Duodenal mucosa (tissue), 2 donors: ENCODE results near the gene PLGLB1.
"Not testable (repeated sequence)": the region's sequence is repeated elsewhere in the genome, so short reads cannot be mapped to it uniquely, and the experiment has no call there.

Source experiments
- H3K27ac ChIP-seq: one replicate; pipeline ENCODE4 v1.7.0; 2013; ENCODE audit warnings: low read depth, low read length
- H3K27me3 ChIP-seq, 2 donors: one replicate each; pipeline ENCODE4 v1.7.0; 2013; ENCODE audit warnings: low read length in 2 of 2, control low read depth in 1 of 2; ENCODE audit not compliant: insufficient read depth in 2 of 2, control insufficient read depth in 1 of 2
- H3K36me3 ChIP-seq, 2 donors: one replicate each; pipeline ENCODE4 v1.7.0; 2013; ENCODE audit warnings: low read length in 2 of 2, control low read depth in 1 of 2; ENCODE audit not compliant: insufficient read depth in 2 of 2, control insufficient read depth in 1 of 2
- H3K4me1 ChIP-seq, 2 donors: one replicate each; pipeline ENCODE4 v1.7.0; 2013; ENCODE audit warnings: low read length in 2 of 2, control low read depth in 1 of 2; ENCODE audit not compliant: insufficient read depth in 2 of 2, control insufficient read depth in 1 of 2
- H3K4me3 ChIP-seq, 2 donors: one replicate each; pipeline ENCODE4 v1.7.0; 2013; ENCODE audit warnings: low read length in 2 of 2, low read depth in 1 of 2
- H3K9ac ChIP-seq, 2 donors: one replicate each; pipeline ENCODE4 v1.7.0; 2013; ENCODE audit warnings: low read length in 2 of 2, low read depth in 1 of 2
- H3K9me3 ChIP-seq, 2 donors: one replicate each; pipeline ENCODE4 v1.7.0; 2013; ENCODE audit warnings: low read length in 2 of 2, control low read depth in 1 of 2; ENCODE audit not compliant: control insufficient read depth in 1 of 2

The PLGLB1 gene

DNA sequence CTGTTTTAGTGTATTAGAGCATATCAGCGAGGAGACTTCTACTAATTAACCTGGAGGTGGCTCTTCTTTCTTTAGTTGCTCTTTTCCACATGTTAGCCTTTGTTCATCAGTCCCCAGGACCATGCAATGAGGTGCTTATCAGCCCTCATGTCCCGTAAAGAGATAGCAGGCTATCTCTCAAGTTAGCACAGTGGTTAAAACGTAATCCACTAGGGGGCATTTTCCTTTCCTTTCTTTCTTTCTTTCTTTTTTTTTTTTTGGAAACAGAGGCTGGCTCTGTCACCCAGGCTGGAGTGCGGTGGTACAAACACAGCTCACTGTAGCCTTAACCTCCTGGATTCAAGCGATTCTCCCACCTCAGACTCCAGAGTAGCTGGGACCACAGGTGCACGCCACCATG is 4.3 kb upstream of the PLGLB1 start:
- H3K4me1 ChIP-seq = not testable (repeated sequence)

DNA sequence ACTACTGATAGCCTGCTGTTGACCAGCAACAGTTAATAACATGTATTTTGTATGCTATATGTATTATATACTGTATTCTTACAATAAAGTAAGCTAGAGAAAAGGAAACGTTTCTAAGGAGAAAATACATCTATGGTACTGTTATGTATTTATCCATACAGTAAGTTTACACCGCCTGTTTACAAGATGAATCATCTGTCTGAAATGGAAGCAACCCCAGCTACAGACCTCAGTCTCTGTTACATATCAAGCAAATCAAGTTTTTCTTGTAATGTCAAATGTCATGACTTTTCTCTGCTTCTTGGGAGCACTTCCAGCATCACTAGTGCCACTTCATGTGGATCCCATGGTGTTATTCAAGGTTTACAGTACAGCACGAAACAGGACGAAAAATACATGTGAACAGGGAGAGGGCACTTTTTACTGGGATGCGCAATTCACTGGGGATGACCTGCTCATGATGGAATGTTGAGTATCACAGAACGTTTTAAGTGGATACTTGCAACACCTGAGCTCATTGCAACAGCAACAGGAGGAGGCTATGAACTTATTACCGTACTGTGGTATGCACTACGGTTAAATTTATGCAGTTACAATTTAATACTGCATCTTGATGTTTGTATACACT is 2.5 kb upstream of the PLGLB1 start:
- H3K9me3 ChIP-seq, H3K27ac ChIP-seq, H3K4me3 ChIP-seq: not testable (repeated sequence)

More for the DNA sequence above, 4.3 kb upstream of the PLGLB1 start:
- not testable (repeated sequence) for H3K9me3 ChIP-seq, H3K27ac ChIP-seq, H3K9ac ChIP-seq, H3K36me3 ChIP-seq, H3K27me3 ChIP-seq, H3K4me3 ChIP-seq

DNA sequence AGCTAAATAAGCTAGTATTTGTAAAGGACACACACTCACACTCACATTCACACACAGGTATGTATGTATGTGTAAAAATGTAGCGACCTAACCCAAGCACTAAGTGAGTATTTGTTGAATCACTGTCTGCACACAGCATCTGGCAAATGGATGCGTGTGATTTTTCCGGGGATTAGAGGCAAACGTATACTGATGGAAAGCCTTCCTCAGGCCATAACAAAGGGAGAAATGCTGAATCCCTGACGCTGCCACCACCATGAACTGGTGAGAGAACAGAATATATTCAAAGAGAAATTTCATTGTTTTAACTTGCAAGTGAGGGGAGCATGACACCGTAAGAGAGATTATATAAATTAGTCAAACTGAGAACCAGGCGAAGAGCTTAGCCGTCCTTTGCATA is 601 bp downstream of the PLGLB1 start:
- H3K4me1 ChIP-seq, H3K36me3 ChIP-seq, H3K27me3 ChIP-seq, H3K9me3 ChIP-seq, H3K27ac ChIP-seq, H3K9ac ChIP-seq, H3K4me3 ChIP-seq: not testable (repeated sequence)

More for the DNA sequence above, 2.5 kb upstream of the PLGLB1 start:
- H3K9ac ChIP-seq, H3K36me3 ChIP-seq, H3K4me1 ChIP-seq, H3K27me3 ChIP-seq: not testable (repeated sequence)

GRCh38 chr2:87019053-87019452 is 2.6 kb downstream of the PLGLB1 start:
- H3K4me3 ChIP-seq, H3K9me3 ChIP-seq, H3K4me1 ChIP-seq, H3K27ac ChIP-seq, H3K27me3 ChIP-seq, H3K9ac ChIP-seq, H3K36me3 ChIP-seq: not testable (repeated sequence)

GRCh38 chr2:87014489-87015169 is 7.0 kb downstream of the PLGLB1 start:
- not testable (repeated sequence) for H3K36me3 ChIP-seq, H3K27me3 ChIP-seq, H3K4me1 ChIP-seq, H3K9me3 ChIP-seq, H3K27ac ChIP-seq, H3K9ac ChIP-seq, H3K4me3 ChIP-seq

DNA sequence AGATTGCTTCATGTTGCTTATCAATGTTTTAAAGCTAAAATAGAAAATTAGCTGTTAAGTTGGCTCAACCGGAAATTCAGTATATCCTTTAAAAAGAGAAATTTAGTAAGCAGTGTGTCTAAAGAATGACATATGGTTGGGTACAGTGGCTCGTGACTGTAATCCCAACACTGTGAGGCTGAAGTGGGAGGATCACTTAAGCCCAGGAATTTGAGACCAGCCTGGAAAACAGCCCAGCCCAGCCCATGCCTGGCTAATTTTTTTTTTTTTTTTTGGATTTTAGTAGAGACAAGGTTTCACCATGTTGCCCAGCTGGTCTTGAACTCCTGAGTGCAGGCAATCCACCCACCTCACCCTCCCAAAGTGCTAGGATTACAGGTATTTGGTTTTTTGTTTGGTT is 17.2 kb downstream of the PLGLB1 start:
- not testable (repeated sequence) for H3K36me3 ChIP-seq

More for the DNA sequence above, 17.2 kb downstream of the PLGLB1 start:
- not testable (repeated sequence) for H3K9ac ChIP-seq, H3K27ac ChIP-seq, H3K4me3 ChIP-seq, H3K4me1 ChIP-seq, H3K9me3 ChIP-seq, H3K27me3 ChIP-seq
